ENCODE results near the gene TBC1D1. TPM values are rescaled to one million over a fixed set of nuclear protein-coding genes. Genes with fewer than 3 reads are reported as not detected.

Gene TBC1D1
- total and polyA plus RNA-seq, 2 of the 8 experiments (the other 6 are each of a cell fraction or from before 2014, with no cell fraction given), result 96.9 to 162 TPM

GRCh38 chr4:37989398-37990260 lies 98.7 kb downstream of the TBC1D1 start (continued):
- TF ChIP-seq CHD1 (IDR thresholded peaks at IDR 0.05; ENCODE audit: low read depth, low read length), result no peak
- no peak for TF ChIP-seq RAD21 (IDR thresholded peaks at IDR 0.05 in 1 of 2, conservative IDR thresholded peaks at IDR 0.05 in 1 of 2; ENCODE audit: low read depth in 2 of 2, low read length in 2 of 2)
- no peak for TF ChIP-seq EGR1 (IDR thresholded peaks at IDR 0.05; ENCODE audit: borderline replicate concordance, low read depth, low read length)
- no peak for TF ChIP-seq GABPA (IDR thresholded peaks at IDR 0.05; ENCODE audit: borderline replicate concordance, insufficient read depth, low read length)
- TF ChIP-seq CTBP2 (IDR thresholded peaks at IDR 0.05; ENCODE audit: borderline replicate concordance, insufficient read depth, insufficient read length, low read length), result no peak
- no peak for TF ChIP-seq SRF (IDR thresholded peaks at IDR 0.05; ENCODE audit: low read depth, low read length)
- TF ChIP-seq POLR2AphosphoS5 (IDR thresholded peaks at IDR 0.05; ENCODE audit: low read depth, low read length), result no peak
- no peak for TF ChIP-seq KDM1A (IDR thresholded peaks at IDR 0.05; ENCODE audit: borderline replicate concordance, low read length)
- no peak for TF ChIP-seq ATF3 (IDR thresholded peaks at IDR 0.05; ENCODE audit: insufficient read depth, low read depth, low read length)
- no peak for TF ChIP-seq SUZ12 (IDR thresholded peaks at IDR 0.05; ENCODE audit: low read length)
